GM23338 (cell line): ENCODE data around the gene TMEM123. TPM values are rescaled to one million over a fixed set of nuclear protein-coding genes. Genes with fewer than 3 reads are reported as not detected.

Experiments
- CREB1 ChIP-seq: fragments of 250-450 bp; sonication (Bioruptor Pico); IDR thresholded peaks from 2 replicates; pipeline ENCODE4 v1.5.0; 2020; ENCODE audit warnings: low read depth, mild to moderate bottlenecking, moderate library complexity
- EZH2 ChIP-seq: fragments of 200-600 bp; sonication (generic); IDR thresholded peaks from one replicate; pipeline ENCODE4 v1.8.0; 2017; ENCODE audit warnings: antibody characterized with exemption, mild to moderate bottlenecking, low read depth; ENCODE audit not compliant: unreplicated experiment
- REST ChIP-seq: IDR thresholded peaks from one replicate; pipeline ENCODE4 v1.6.1; 2018; ENCODE audit warnings: antibody characterized with exemption; ENCODE audit not compliant: unreplicated experiment
- ZNF331 ChIP-seq: fragments of 250-450 bp; sonication (Bioruptor Pico); IDR thresholded peaks from 2 replicates; pipeline ENCODE4 v1.5.0; 2020; ENCODE audit warnings: low read depth, mild to moderate bottlenecking, moderate library complexity
- polyA plus RNA-seq: library from polyadenylated mRNA; unstranded; fragments of >200 nt; fragmentation: Nextera tagmentation; extraction: Ambion mirVana; gene quantifications from 2 replicates; pipeline ENCODE4 v1.2.1, GENCODE V29; 2016
- total RNA-seq: library from RNA; depleted of rRNA; stranded (reverse); fragments of >200 nt; shearing (Covaris generic); gene quantifications from 2 replicates; pipeline ENCODE4 v1.2.3, GENCODE V29; 2014
- TF ChIP-seq, protein P1 (sequence below): fragments of 250-450 bp; sonication (Bioruptor Pico); IDR thresholded peaks from 2 replicates; pipeline ENCODE4 v1.5.0; 2020; ENCODE audit warnings: mild to moderate bottlenecking, moderate library complexity
- TF ChIP-seq, protein P2 (sequence below): IDR thresholded peaks from 2 replicates; pipeline ENCODE4 v1.6.1; 2016; ENCODE audit warnings: antibody characterized with exemption

TMEM123 gene
- total and polyA plus RNA-seq, 2 experiments from 2014 or later, result 44.1 to 61.0 TPM

- TF ChIP-seq, protein P1, sequence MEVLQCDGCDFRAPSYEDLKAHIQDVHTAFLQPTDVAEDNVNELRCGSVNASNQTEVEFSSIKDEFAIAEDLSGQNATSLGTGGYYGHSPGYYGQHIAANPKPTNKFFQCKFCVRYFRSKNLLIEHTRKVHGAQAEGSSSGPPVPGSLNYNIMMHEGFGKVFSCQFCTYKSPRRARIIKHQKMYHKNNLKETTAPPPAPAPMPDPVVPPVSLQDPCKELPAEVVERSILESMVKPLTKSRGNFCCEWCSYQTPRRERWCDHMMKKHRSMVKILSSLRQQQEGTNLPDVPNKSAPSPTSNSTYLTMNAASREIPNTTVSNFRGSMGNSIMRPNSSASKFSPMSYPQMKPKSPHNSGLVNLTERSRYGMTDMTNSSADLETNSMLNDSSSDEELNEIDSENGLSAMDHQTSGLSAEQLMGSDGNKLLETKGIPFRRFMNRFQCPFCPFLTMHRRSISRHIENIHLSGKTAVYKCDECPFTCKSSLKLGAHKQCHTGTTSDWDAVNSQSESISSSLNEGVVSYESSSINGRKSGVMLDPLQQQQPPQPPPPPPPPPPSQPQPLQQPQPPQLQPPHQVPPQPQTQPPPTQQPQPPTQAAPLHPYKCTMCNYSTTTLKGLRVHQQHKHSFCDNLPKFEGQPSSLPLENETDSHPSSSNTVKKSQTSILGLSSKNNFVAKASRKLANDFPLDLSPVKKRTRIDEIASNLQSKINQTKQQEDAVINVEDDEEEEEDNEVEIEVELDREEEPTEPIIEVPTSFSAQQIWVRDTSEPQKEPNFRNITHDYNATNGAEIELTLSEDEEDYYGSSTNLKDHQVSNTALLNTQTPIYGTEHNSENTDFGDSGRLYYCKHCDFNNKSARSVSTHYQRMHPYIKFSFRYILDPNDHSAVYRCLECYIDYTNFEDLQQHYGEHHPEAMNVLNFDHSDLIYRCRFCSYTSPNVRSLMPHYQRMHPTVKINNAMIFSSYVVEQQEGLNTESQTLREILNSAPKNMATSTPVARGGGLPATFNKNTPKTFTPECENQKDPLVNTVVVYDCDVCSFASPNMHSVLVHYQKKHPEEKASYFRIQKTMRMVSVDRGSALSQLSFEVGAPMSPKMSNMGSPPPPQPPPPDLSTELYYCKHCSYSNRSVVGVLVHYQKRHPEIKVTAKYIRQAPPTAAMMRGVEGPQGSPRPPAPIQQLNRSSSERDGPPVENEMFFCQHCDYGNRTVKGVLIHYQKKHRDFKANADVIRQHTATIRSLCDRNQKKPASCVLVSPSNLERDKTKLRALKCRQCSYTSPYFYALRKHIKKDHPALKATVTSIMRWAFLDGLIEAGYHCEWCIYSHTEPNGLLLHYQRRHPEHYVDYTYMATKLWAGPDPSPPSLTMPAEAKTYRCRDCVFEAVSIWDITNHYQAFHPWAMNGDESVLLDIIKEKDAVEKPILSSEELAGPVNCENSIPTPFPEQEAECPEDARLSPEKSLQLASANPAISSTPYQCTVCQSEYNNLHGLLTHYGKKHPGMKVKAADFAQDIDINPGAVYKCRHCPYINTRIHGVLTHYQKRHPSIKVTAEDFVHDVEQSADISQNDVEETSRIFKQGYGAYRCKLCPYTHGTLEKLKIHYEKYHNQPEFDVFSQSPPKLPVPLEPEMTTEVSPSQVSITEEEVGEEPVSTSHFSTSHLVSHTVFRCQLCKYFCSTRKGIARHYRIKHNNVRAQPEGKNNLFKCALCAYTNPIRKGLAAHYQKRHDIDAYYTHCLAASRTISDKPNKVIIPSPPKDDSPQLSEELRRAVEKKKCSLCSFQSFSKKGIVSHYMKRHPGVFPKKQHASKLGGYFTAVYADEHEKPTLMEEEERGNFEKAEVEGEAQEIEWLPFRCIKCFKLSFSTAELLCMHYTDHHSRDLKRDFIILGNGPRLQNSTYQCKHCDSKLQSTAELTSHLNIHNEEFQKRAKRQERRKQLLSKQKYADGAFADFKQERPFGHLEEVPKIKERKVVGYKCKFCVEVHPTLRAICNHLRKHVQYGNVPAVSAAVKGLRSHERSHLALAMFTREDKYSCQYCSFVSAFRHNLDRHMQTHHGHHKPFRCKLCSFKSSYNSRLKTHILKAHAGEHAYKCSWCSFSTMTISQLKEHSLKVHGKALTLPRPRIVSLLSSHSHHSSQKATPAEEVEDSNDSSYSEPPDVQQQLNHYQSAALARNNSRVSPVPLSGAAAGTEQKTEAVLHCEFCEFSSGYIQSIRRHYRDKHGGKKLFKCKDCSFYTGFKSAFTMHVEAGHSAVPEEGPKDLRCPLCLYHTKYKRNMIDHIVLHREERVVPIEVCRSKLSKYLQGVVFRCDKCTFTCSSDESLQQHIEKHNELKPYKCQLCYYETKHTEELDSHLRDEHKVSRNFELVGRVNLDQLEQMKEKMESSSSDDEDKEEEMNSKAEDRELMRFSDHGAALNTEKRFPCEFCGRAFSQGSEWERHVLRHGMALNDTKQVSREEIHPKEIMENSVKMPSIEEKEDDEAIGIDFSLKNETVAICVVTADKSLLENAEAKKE, result no peak
- TF ChIP-seq EZH2, result no peak
- TF ChIP-seq, protein P2, sequence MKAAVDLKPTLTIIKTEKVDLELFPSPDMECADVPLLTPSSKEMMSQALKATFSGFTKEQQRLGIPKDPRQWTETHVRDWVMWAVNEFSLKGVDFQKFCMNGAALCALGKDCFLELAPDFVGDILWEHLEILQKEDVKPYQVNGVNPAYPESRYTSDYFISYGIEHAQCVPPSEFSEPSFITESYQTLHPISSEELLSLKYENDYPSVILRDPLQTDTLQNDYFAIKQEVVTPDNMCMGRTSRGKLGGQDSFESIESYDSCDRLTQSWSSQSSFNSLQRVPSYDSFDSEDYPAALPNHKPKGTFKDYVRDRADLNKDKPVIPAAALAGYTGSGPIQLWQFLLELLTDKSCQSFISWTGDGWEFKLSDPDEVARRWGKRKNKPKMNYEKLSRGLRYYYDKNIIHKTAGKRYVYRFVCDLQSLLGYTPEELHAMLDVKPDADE, result no peak
- no peak for TF ChIP-seq ZNF331 (CRISPR knock-in tag)
- no peak for TF ChIP-seq REST
- no peak for TF ChIP-seq CREB1 (CRISPR knock-in tag)
These were observed 39.4 kb upstream of the TMEM123 start (continued) for GRCh38 chr11:102491969-102492368.
